Erythroblast (primary cell): ENCODE results near the gene ARAP1.

Experiments used
- GATA1 ChIP-seq: IDR thresholded peaks from 2 replicates; pipeline ENCODE4 v1.6.1; 2011; ENCODE audit warnings: low read depth, mild to moderate bottlenecking, control low read depth, low read length, moderate library complexity
- POLR2A ChIP-seq: IDR thresholded peaks from 2 replicates; pipeline ENCODE4 v1.6.1; 2011; ENCODE audit warnings: mild to moderate bottlenecking, low read length

GRCh38 chr11:72657411-72658100, 94.7 kb downstream of the ARAP1 start:
- TF ChIP-seq POLR2A (no peak), GATA1 (no peak)
